Measurements from ENCODE around the gene SLC6A6. TPM values are rescaled to one million over a fixed set of nuclear protein-coding genes. Genes with fewer than 3 reads are reported as not detected.

The SLC6A6 gene
- total and polyA plus RNA-seq, 10 of the 15 experiments (the other 5 are each of a cell fraction or from before 2014, with no cell fraction given), result 5.6 to 47.0 (median 20.2) TPM

GRCh38 chr3:14430706-14431451, 28.5 kb downstream of the SLC6A6 start:
- no peak for TF ChIP-seq SMAD1 (IDR thresholded peaks at IDR 0.05; ENCODE audit: low read depth, partially characterized antibody)
- TF ChIP-seq, protein P1, sequence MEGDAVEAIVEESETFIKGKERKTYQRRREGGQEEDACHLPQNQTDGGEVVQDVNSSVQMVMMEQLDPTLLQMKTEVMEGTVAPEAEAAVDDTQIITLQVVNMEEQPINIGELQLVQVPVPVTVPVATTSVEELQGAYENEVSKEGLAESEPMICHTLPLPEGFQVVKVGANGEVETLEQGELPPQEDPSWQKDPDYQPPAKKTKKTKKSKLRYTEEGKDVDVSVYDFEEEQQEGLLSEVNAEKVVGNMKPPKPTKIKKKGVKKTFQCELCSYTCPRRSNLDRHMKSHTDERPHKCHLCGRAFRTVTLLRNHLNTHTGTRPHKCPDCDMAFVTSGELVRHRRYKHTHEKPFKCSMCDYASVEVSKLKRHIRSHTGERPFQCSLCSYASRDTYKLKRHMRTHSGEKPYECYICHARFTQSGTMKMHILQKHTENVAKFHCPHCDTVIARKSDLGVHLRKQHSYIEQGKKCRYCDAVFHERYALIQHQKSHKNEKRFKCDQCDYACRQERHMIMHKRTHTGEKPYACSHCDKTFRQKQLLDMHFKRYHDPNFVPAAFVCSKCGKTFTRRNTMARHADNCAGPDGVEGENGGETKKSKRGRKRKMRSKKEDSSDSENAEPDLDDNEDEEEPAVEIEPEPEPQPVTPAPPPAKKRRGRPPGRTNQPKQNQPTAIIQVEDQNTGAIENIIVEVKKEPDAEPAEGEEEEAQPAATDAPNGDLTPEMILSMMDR (IDR thresholded peaks at IDR 0.05 in 2 of 3, conservative IDR thresholded peaks at IDR 0.05 in 1 of 3; ENCODE audit: control insufficient read depth in 2 of 3, extremely low read depth in 1 of 3, insufficient read depth in 1 of 3, low read depth in 3 of 3, low read length in 3 of 3), result peak in 1 of 3 experiments; percentile 39; a peak in 2 of 6 replicates
- POLR2A ChIA-PET, result interaction anchor here (0.9 to 5.7 kb wide), 5 partner anchors 8 to 253 kb away, joined by 3 to 53 read pairs (median 3); partner anchors contain the start of genes SLC6A6 and XPC
- SMC1A ChIA-PET (ENCODE audit: uncharacterized antibody, unreplicated experiment), result interaction anchor here (0.5 to 11.7 kb wide), 14 partner anchors 10 to 227 kb away, joined by 3 to 143 read pairs (median 4); partner anchors contain the start of gene SLC6A6
- Histone ChIP-seq H3K27ac (ENCODE audit: control insufficient read depth, insufficient read depth) (peak overlapping the region; percentile 99), H4K20me1 (ENCODE audit: control insufficient read depth, insufficient read depth) (no peaks in the 10 kb centered on the region), H3K79me2 (ENCODE audit: control insufficient read depth, insufficient read depth, low read length) (peaks cover 41% of the 10 kb centered on the region), H3K9ac (ENCODE audit: control insufficient read depth, insufficient read depth, low read length) (peak overlapping the region; percentile 85), H2AFZ (ENCODE audit: control insufficient read depth, low read depth, low read length) (peak overlapping the region; percentile 35), H3K4me2 (ENCODE audit: control insufficient read depth, insufficient read depth) (peak overlapping the region; percentile 99), H3K27me3 (replicated peaks in 1 of 2; ENCODE audit: control insufficient read depth in 2 of 2, insufficient read depth in 2 of 2, low read length in 1 of 2) (no peaks in the 10 kb centered on the region), H3K9me3 (replicated peaks; ENCODE audit: control insufficient read depth, insufficient read depth, low read length) (no peaks in the 10 kb centered on the region), H3K4me1 (ENCODE audit: control insufficient read depth, insufficient read depth, low read length) (peaks cover 79% of the 10 kb centered on the region), H3K4me3 (peak overlapping the region; percentile 60), H3K36me3 (ENCODE audit: control insufficient read depth in 2 of 2, insufficient read depth in 2 of 2, low read length in 1 of 2) (peaks cover 2 to 3% of the 10 kb centered on the region in 2 experiments; a peak in 1 of 4 replicates)
- no peak for ATAC-seq
- CTCF ChIA-PET, result interaction anchor here (0.9 to 7.6 kb wide), 14 partner anchors 8 to 350 kb away, joined by 3 to 96 read pairs (median 6); partner anchors contain the start of gene SLC6A6
- in situ Hi-C loops (cut with MboI) (no loop called here), intact Hi-C loops (cut with micrococcal nuclease; ENCODE audit: unreplicated experiment) (loop anchor here (10.0 kb wide), 1 partner anchor 1016 kb away; no protein-coding TSS in a partner anchor)
- no TSS peak for BruUV-seq (replicated peaks)
- FAIRE-seq, result no peak
- 39% methylated on average over 12 of the region's 12 CpGs for WGBS (ENCODE audit: insufficient coverage, insufficient replicate concordance, low lambda C conversion rate, missing lambda C conversion rate)
- DNase-seq (ENCODE audit: low read depth, low spot score), result no peak
- RAD21 ChIA-PET (ENCODE audit: unreplicated experiment), result interaction anchor here (1.0 to 11.7 kb wide), 8 partner anchors 9 to 227 kb away, joined by 3 to 144 read pairs (median 6); partner anchors contain the start of gene SLC6A6

Data from GM12878 (cell line).